Activated B cell treated with CpG ODN at 0.5 μM for 24 hours (primary cell): Measurements from ENCODE around the gene RCAN2. TPM values are rescaled to one million over a fixed set of nuclear protein-coding genes. Genes with fewer than 3 reads are reported as not detected.

Source experiments
- ATAC-seq: fragments of 200-7000 bp; cut with Tn5 transposase; one replicate; pipeline ENCODE4 v1.10.0; 2021; ENCODE audit warnings: low read depth, mild to moderate bottlenecking, moderate library complexity
- CTCF ChIA-PET: fragments of 350-600 bp; sonication (Branson Sonifier 250); formaldehyde crosslinking; loops from one replicate; lab custom pipeline; 2021; ENCODE audit warnings: antibody characterized with exemption; lab: Charles Lee
- POLR2A ChIA-PET: fragments of 350-600 bp; sonication (Branson Sonifier 250); formaldehyde crosslinking; loops from one replicate; lab custom pipeline; 2021; ENCODE audit warnings: antibody characterized with exemption; lab: Charles Lee
- DNase-seq: peaks from one replicate; pipeline ENCODE4 v3.0.0; 2022
- H3K27ac Mint-ChIP-seq: one replicate; pipeline ENCODE4 v1.8.0; 2020; ENCODE audit warnings: mixed read lengths
- H3K27me3 Mint-ChIP-seq: one replicate; pipeline ENCODE4 v1.8.0; 2021; ENCODE audit warnings: mixed read lengths
- H3K36me3 Mint-ChIP-seq: one replicate; pipeline ENCODE4 v1.8.0; 2021; ENCODE audit warnings: low read depth, mixed read lengths
- H3K4me1 Mint-ChIP-seq: one replicate; pipeline ENCODE4 v1.8.0; 2021; ENCODE audit warnings: mixed read lengths
- H3K4me3 Mint-ChIP-seq: one replicate; pipeline ENCODE4 v1.8.0; 2020; ENCODE audit warnings: mild to moderate bottlenecking, mixed read lengths
- H3K9me3 Mint-ChIP-seq: one replicate; pipeline ENCODE4 v1.8.0; 2020; ENCODE audit warnings: mixed read lengths
- intact Hi-C: fragments of 100-400 bp; cut with micrococcal nuclease; formaldehyde crosslinking; loops from one replicate; pipeline ENCODE4 v1.15.1; 2024
- total RNA-seq: library from RNA; stranded (reverse); gene quantifications from 2 replicates; pipeline ENCODE4 v1.2.3, GENCODE V29; 2022
- TF ChIP-seq, protein P1 (sequence below): fragments of 200-600 bp; IDR thresholded peaks from one replicate; pipeline ENCODE4 v1.8.0; 2022; ENCODE audit warnings: antibody characterized with exemption, mild to moderate bottlenecking

Gene RCAN2
- total RNA-seq, 1 donor from 2014 or later: not detected

GRCh38 chr6:46526607-46527006 lies 35.4 kb upstream of the RCAN2 start:
- ChIA-PET POLR2A (no interaction called here), CTCF (no interaction called here)
- peaks cover 9% of the 10 kb centered on the region for H3K27me3 Mint-ChIP-seq
- H3K4me3 Mint-ChIP-seq: no peak overlapping the region
- H3K4me1 Mint-ChIP-seq: no peaks in the 10 kb centered on the region
- H3K27ac Mint-ChIP-seq: no peak overlapping the region
- no peaks in the 10 kb centered on the region for H3K36me3 Mint-ChIP-seq
- no peak for ATAC-seq
- no peaks in the 10 kb centered on the region for H3K9me3 Mint-ChIP-seq
- no peak for DNase-seq
- intact Hi-C loops: no loop called here
- TF ChIP-seq, protein P1, sequence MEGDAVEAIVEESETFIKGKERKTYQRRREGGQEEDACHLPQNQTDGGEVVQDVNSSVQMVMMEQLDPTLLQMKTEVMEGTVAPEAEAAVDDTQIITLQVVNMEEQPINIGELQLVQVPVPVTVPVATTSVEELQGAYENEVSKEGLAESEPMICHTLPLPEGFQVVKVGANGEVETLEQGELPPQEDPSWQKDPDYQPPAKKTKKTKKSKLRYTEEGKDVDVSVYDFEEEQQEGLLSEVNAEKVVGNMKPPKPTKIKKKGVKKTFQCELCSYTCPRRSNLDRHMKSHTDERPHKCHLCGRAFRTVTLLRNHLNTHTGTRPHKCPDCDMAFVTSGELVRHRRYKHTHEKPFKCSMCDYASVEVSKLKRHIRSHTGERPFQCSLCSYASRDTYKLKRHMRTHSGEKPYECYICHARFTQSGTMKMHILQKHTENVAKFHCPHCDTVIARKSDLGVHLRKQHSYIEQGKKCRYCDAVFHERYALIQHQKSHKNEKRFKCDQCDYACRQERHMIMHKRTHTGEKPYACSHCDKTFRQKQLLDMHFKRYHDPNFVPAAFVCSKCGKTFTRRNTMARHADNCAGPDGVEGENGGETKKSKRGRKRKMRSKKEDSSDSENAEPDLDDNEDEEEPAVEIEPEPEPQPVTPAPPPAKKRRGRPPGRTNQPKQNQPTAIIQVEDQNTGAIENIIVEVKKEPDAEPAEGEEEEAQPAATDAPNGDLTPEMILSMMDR: no peak

DNA sequence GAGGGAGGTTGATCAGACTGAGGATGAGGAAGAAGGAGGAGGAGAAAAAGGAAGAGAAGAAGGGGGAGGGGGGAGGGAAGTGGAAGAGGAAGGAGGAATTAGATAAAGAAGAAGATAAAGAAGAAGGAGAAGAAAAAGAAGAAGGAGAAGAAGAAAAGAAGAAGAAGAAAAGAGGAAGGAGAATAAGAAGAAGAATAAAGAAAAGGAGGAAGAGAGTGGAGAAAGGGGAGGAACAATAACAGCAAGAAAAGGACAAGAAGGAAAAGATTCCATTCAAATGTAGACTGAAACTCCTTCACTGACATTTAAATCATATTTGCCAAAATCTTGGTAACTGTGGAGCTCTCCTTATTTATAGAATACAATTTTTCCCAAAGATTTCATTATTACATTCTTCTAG lies 34.3 kb upstream of the RCAN2 start:
- DNase-seq (no peak), ATAC-seq (no peak)
- Mint-ChIP-seq H3K4me1 (no peaks in the 10 kb centered on the region), H3K9me3 (no peaks in the 10 kb centered on the region), H3K27me3 (peaks cover 9% of the 10 kb centered on the region), H3K36me3 (no peaks in the 10 kb centered on the region), H3K27ac (no peak overlapping the region), H3K4me3 (no peak overlapping the region)
- ChIA-PET CTCF (no interaction called here), POLR2A (no interaction called here)
- intact Hi-C loops: no loop called here
- TF ChIP-seq, protein P1: no peak

DNA sequence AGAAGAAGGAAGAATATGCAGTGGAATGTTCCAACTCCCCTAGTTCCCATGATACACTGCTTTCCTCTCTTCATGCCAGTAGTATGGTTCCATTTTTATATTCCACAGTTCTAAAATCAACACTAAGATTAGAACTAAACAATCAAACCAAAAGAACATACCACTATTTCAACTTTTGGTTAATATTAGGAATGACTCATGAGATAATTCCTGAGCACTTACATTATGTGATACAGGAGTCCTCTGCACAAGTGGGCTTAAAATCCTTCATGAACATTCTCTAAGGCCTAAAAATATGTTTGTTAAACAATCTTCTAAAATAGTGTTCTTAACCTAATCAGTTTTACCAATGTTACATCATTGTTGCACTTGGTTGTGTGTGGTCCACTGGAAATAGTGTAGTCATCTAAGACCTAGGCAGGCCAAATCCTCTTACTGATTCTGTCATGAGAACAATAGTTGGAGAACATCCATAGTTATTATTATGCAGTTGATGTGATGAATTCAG lies 30.3 kb upstream of the RCAN2 start:
- ChIA-PET CTCF (no interaction called here), POLR2A (no interaction called here)
- Mint-ChIP-seq H3K4me3 (no peak overlapping the region), H3K9me3 (no peaks in the 10 kb centered on the region), H3K4me1 (no peaks in the 10 kb centered on the region), H3K27ac (no peak overlapping the region), H3K36me3 (no peaks in the 10 kb centered on the region), H3K27me3 (no peaks in the 10 kb centered on the region)
- DNase-seq (no peak), ATAC-seq (no peak)
- intact Hi-C loops: no loop called here
- TF ChIP-seq, protein P1: no peak

GRCh38 chr6:46517202-46517601 lies 26.0 kb upstream of the RCAN2 start:
- TF ChIP-seq, protein P1: no peak
- ChIA-PET POLR2A (no interaction called here), CTCF (no interaction called here)
- DNase-seq: no peak
- ATAC-seq: no peak
- Mint-ChIP-seq H3K4me1 (no peaks in the 10 kb centered on the region), H3K9me3 (no peaks in the 10 kb centered on the region), H3K4me3 (no peak overlapping the region), H3K27me3 (peaks cover 2% of the 10 kb centered on the region), H3K27ac (no peak overlapping the region), H3K36me3 (no peaks in the 10 kb centered on the region)
- intact Hi-C loops: no loop called here

DNA sequence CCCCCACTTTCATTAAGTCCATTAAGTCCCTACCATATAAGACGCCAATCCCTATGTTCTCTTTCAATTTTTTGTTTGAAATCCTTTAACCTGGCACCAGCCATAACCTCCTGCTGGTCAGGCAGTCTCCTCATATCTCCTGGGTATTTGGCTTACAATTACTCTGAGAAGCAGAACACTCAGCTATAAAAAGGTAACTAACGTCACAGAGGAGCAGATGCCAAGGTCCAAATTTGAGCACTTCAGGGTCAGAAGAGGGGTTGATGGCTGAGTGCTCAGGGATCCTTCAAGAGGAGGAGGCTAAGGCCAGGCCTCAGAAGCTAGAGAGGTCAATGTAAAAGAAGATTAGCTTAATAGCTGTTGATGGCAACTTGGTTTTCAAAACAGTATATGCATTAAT lies 22.3 kb upstream of the RCAN2 start:
- POLR2A ChIA-PET: no interaction called here
- ATAC-seq (no peak), DNase-seq (no peak)
- H3K4me1 Mint-ChIP-seq: no peaks in the 10 kb centered on the region
- peaks cover 2% of the 10 kb centered on the region for H3K27me3 Mint-ChIP-seq
- CTCF ChIA-PET: no interaction called here
- H3K27ac Mint-ChIP-seq: no peak overlapping the region
- H3K36me3 Mint-ChIP-seq: no peaks in the 10 kb centered on the region
- H3K4me3 Mint-ChIP-seq: no peak overlapping the region
- TF ChIP-seq, protein P1: no peak
- H3K9me3 Mint-ChIP-seq: no peaks in the 10 kb centered on the region
- intact Hi-C loops: no loop called here
